HG02588 (cell line): Measurements from ENCODE around the gene ASTN2.
A peak's percentile ranks its signal among the peaks of the same experiment; 100 is the strongest.

ENCODE experiments used
- ATAC-seq: cut with Tn5 transposase; IDR thresholded peaks from one replicate; pipeline ENCODE4 v1.9.1; 2021; ENCODE audit warnings: mild to moderate bottlenecking, moderate library complexity; ENCODE audit not compliant: unreplicated experiment

ASTN2 gene

DNA sequence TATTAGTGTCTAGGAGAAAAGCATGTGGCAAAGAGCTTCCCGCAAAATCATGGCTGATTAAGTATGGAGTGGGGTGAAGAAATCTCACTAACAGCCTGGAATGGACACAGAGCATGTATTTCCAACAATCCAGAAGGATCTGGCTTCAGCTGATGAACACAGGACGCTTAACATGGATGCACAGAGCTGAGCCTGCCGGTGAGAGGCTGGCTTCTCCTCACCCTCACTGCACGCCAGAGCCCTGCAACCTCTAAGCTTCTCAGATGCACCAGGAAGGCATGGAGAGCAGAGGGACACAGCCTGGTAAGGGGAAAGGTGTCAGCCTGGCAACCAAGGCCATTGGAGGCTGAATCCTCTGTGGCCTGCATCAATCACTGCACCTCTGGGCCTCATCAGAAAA, 429.3 kb downstream of the ASTN2 start:
- ATAC-seq, result no peak

DNA sequence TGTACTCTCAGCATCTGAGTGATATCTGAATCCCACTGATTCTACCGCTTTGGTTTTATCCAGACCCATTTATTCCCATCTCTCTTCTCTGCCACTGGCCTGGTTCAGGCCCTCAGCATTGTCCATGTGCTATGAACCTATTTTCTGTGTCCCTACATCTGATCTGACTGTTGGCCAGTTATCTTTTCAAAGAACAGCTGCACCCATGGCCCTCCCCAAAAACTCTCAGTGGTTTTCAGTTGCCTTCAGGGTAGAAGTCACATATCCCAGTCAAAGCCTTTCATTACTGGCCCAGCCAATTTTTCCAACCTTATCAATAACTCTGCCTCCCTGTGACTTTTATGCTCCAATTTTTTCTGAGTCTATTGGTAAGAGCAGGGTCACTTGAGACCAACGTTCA, 430.7 kb downstream of the ASTN2 start:
- ATAC-seq, result no peak

DNA sequence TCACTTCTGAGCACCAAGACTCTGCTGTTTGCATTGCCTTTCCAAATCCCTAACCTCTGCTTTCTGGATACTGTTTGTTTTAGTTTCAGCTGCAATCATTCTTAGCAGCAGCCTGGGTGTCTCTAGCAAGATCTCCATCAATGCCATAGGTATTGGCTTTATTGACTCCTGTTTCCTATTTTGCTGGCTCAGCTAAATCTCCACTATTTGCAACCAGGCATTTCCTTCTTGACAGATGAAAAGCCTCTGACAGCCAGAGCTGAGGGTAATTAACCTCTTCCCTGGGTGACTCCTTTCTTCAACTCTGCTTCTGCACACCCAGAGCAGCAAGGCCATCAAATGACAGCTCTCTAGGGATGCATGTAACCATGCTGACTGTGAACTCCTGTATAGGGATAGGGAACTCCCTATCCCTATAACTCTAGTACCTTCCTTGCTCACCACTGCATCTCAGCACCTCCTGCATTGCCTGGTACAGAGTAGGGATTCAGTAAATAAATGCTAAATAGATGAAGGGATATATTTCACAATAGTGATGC, 434.2 kb downstream of the ASTN2 start:
- no peak for ATAC-seq

- ATAC-seq, result no peak
Observed at GRCh38 chr9:116979456-116979855, 435.4 kb downstream of the ASTN2 start.

DNA sequence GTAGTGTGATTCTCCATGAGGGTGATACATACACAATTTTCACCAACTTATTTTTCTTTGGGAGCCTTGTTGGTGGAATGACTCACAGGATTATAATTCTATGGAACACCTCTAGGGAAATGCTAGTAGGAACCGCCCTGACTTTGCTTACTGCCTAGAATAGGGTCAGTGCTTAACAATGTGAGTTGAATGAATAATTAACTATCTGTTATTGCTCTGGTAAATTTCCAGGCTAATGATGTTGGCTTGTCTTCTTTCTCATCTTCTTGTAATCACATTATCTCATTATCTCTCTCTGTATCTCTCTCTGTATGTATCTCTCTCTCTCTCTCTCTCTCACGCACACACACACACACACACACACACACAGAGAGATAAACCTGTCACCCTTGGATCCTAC, 436.7 kb downstream of the ASTN2 start:
- ATAC-seq, result no peak

GRCh38 chr9:116975126-116975525, 439.7 kb downstream of the ASTN2 start:
- ATAC-seq, result no peak

GRCh38 chr9:116966199-116966598, 448.7 kb downstream of the ASTN2 start:
- ATAC-seq, result no peak

GRCh38 chr9:116964258-116964657, 450.6 kb downstream of the ASTN2 start:
- no peak for ATAC-seq

- ATAC-seq, result no peak
Observed at GRCh38 chr9:116959809-116960208, 455.0 kb downstream of the ASTN2 start.

DNA sequence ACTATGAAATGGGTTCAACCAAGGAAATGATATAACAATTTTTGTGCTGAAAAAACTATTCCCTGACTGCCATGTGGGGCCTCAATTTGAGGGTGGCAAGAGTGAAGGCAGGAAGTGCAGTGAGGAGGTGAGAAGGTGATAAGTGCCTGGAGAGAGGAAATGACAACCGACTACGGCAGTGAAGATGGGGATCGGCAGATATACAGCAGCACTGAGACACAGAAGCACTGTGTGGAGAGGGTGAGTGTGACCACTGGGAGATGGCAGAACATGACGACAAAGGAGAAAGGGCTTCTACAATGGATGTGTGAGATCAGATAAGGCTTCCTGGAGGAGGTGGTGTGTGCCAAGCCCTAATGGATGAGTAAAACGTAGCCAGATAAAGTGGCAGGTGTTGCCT, 456.0 kb downstream of the ASTN2 start:
- no peak for ATAC-seq

DNA sequence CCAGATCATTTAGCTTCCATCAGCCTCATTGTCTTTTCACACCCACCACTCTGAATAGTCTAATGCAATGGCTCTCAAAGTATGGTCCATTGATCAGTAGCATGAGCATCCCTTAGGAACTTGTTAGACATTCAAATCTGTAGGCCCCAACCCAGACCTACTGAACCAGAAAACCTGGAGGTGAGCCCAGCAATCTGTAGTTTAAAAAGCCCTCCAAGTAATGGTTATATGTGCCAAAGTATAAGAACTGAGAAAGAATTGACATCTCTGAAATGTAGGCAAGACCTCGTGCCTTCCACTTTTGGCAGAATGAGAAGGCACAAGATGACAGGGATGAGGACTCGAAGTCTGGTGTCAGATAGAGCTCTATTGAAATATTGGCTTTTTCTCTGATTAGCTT, 460.1 kb downstream of the ASTN2 start:
- ATAC-seq, result no peak

DNA sequence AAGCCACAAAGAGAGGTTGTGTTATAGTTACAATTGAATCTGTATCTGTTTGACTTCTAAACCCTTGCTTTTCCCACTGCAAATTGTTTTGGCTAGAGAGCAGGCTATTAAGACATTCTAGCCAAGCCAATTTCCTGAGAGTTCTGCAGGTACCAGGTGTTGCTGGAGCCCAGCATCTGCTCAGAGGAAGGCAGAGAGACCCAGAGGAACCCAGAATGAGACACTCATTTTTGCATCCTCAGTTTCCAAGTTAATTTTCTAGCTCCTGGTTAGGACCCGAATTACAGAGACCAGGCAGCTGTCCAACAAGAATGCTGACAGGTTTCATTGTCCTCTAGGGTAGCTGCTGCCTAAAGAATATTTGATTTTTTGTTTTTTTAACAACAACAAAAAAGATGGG, 461.6 kb downstream of the ASTN2 start:
- ATAC-seq, result no peak

GRCh38 chr9:116952436-116952810, 462.4 kb downstream of the ASTN2 start:
- ATAC-seq, result no peak

GRCh38 chr9:116951588-116952435, 463.0 kb downstream of the ASTN2 start:
- peak; percentile 79 for ATAC-seq

DNA sequence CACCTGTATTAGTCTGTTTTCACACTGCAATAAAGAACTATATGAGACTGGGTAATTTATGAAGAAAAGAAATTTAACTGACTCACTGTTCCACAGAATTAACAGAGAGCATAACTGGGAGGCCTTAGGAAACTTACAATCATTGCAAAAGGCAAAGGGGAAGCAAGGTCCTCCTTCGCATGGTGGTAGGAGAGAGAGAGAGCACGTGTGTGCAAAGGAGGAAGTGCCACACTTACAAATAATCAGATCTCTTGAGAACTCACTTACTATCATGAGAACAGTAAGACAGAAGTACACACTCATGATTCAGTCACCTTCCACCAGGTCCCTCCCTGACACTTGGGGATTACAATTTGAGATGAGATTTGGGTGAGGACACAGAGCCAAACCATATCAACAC, 469.0 kb downstream of the ASTN2 start:
- ATAC-seq, result no peak

DNA sequence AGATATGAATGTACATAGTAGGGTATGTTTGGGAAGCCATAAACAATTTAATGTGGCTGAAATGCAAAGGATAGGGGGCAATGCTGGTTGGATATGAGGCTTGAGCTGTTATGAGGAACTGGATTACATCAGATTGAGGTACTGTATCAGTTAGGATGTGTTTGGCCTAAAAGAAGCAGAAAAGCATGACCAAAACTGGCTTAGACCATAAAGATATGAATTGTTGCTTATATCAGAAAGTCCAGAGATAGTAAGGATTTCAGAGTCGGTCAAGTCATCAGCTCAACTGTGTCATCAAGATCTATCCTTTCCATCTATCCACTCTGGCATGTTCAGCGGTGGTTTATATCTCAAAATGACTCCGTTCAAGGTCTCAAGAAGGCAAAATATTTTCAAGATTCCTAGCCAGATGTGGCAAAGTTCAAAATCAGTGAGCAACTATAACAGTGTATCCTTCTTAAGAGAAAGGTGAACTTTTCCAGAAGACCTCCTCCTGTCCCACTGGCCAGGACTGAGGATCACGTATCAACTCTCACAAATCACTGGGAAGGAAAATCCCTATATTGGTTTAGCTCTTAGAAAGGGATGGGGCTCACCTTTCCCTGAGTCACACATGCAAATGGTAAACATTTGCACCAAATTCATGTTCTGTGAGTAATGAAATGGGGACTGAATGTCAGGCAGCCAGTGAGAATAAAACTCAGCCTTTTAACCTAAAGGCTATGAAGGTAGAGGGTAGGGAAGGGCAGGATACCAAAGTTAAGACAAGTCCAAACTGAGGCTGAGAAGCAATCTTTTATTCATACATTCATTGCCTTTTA, 469.9 kb downstream of the ASTN2 start:
- no peak for ATAC-seq

GRCh38 chr9:116943970-116944369, 470.9 kb downstream of the ASTN2 start:
- ATAC-seq, result no peak

DNA sequence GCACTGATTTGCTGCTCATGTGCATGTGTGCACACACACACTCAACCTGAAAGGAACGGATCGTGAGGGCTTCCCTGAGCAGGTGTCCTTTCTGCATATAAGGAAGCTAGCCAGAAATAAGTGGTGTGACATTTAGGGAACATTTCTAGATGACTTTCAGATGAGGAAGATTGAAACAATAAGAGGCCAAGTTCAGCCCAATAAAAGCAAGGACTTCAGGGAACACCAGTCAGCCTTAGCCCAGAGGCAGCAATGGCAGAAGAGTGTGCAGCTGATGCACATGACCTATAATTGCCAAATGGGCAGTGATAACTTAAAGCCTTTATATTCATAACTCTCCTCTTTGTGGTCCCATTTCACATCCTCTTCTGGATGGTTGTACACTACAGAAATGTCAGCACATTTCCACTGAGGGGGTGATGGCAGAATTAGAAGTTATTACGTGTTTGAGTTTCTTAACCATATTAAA, 472.2 kb downstream of the ASTN2 start:
- ATAC-seq, result peak; percentile 42

- no peak for ATAC-seq
Observed at GRCh38 chr9:116941266-116941665, 473.6 kb downstream of the ASTN2 start.

DNA sequence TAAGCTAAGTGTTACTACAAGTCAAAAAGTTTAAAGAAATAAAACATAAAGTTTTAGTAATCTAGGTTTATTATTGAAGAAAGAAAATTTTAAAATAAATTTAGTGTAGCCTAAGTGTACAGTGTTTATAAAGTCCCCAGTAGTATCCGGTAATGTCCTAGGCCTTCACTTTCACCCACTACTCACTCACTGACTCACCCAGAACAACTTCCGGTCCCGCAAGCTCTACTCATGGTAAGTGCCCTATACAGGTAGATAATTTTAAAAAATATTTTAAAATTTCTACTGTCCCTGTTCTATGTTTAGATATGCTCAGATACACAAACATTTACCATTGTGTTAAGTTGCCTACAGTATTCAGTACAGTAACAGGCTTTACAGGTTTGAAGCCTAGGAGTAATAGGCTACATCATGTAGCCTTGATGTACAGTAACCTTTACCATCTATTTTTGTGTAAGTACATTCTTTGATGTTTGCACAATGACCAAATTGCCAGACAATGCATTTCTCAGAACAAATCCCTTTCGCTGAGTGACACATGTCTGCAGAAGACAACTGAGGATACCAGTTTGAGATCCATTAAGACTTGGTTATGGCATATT, 474.1 kb downstream of the ASTN2 start:
- ATAC-seq, result no peak

DNA sequence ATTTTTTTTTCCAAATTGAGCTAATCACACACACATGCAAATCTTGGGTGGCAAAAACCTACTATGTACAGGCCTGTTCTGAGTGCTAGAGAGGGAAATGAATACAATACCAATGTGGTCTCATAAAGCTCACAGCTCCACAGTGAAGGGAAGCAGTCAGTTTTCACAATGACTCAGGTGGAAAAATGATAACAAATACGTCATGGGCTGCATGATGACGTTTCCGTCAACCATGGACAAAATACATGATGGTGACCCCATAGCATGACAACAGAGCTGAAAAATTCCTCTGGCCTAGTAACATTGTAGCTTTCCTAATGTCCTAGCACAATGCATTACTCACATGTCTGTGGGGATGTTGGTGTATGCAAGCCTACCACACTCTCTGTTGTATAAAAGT, 475.2 kb downstream of the ASTN2 start:
- peak; percentile 52 for ATAC-seq
